Prostate gland (tissue), 2 donors: Measurements from ENCODE around the gene JSRP1.

Experiments
- CTCF ChIP-seq, 4 experiments: fragments of 200-600 bp in 2 of 4; fragments of 450-650 bp in 2 of 4; sonication (generic) in 2 of 4; IDR thresholded peaks; 1 replicate in 3 of 4; 2 replicates in 1 of 4; pipeline ENCODE4 v1.5.1; 2016 to 2019; ENCODE audit warnings: antibody characterized with exemption in 4 of 4, mild to moderate bottlenecking in 2 of 4, moderate library complexity in 2 of 4
- POLR2AphosphoS5 ChIP-seq: sonication (generic); formaldehyde crosslinking; IDR thresholded peaks from one replicate; pipeline ENCODE4 v1.6.1; 2017; ENCODE audit warnings: antibody characterized with exemption

- TF ChIP-seq CTCF (IDR thresholded peaks at IDR 0.05) (no peak), POLR2AphosphoS5 (no peak)
Measured at GRCh38 chr19:2252055-2252796, 4.0 kb downstream of the JSRP1 start.
